ENCODE data around the gene TENM3. TPM values are rescaled to one million over a fixed set of nuclear protein-coding genes. Genes with fewer than 3 reads are reported as not detected.

TENM3 gene
- total RNA-seq, 4 donors from 2014 or later: 29.8 to 58.5 (median 35.9) TPM

DNA sequence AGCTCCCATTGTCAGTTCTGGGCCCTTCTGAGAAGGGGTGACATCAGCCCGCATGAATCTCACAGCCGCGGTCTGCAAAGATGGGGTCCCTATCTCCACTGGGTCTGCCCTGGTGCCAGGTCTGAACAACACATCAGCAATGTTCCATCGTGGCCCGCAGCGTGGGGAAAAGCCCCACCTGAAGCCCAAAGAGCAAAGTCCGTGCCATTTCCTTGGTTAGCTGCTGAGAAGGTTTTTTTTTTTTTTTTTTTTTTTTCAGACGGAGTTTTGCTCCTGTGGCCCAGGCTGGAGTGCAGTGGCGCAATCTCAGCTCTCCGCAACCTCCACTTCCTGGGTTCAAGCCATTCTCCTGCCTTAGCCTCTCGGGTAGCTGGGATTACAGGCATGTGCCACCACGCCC lies 594.6 kb downstream of the TENM3 start:
- TF ChIP-seq, protein P1, sequence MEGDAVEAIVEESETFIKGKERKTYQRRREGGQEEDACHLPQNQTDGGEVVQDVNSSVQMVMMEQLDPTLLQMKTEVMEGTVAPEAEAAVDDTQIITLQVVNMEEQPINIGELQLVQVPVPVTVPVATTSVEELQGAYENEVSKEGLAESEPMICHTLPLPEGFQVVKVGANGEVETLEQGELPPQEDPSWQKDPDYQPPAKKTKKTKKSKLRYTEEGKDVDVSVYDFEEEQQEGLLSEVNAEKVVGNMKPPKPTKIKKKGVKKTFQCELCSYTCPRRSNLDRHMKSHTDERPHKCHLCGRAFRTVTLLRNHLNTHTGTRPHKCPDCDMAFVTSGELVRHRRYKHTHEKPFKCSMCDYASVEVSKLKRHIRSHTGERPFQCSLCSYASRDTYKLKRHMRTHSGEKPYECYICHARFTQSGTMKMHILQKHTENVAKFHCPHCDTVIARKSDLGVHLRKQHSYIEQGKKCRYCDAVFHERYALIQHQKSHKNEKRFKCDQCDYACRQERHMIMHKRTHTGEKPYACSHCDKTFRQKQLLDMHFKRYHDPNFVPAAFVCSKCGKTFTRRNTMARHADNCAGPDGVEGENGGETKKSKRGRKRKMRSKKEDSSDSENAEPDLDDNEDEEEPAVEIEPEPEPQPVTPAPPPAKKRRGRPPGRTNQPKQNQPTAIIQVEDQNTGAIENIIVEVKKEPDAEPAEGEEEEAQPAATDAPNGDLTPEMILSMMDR (IDR thresholded peaks at IDR 0.05; ENCODE audit: low read depth): no peak

DNA sequence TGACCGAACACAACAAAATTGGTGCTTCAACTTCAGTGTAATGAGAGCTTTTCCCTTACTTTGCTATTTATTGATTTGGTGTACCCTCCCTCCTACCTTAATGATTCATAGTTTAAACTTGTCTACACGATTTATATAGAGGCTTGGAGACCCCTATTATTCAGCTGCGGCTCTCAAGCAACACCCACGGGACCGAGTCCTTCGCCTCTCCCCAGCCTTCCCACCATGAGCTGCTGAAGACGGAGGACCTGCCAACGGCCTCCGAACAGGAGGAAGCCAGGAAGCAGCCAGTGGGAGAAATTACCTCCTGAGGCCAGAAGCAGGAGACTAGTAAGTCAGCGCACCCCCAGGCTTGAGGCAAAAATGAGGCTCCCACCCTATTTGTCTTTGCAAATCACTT lies 595.3 kb downstream of the TENM3 start:
- TF ChIP-seq, protein P1 (IDR thresholded peaks at IDR 0.05; ENCODE audit: low read depth): no peak

DNA sequence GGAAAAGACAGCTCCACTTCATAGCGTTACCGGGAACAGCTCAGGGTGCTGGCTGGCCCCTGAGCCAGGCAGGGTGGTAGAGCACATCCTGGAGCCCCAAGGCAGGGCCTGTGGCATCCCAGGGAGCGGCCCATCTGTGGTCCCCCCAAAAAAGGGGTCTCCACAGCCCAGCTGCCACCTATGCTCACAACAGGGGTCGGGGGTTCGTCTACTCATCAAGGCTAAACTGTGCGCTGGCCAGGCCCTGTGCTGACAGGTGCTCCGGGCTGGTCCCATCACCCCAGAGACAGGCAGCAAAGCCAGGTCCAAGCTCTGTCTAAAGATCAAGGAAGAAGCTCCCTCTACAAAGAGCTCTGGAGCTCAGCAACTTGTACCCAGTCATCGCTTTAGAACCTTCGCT lies 596.1 kb downstream of the TENM3 start:
- TF ChIP-seq, protein P1 (IDR thresholded peaks at IDR 0.05; ENCODE audit: low read depth): no peak

DNA sequence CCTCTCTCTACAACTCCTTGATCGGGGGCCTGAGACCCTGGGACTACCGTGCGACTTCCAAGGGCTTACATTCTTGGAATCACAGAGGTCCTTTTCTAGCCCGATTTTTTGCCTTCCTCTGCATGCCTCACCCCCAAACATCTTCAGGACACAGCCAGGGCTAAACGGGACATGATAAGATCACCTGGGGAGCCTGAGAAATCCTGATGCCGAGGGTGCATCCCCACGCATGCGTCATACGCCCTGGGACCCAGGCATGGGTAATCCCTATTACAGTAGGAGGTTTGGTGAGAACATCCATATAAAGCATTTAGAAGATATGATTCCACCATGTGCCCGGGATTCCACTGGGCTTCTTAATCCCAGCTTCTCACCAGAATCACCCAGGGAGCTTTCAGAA lies 596.9 kb downstream of the TENM3 start:
- TF ChIP-seq, protein P1 (IDR thresholded peaks at IDR 0.05; ENCODE audit: low read depth): no peak

DNA sequence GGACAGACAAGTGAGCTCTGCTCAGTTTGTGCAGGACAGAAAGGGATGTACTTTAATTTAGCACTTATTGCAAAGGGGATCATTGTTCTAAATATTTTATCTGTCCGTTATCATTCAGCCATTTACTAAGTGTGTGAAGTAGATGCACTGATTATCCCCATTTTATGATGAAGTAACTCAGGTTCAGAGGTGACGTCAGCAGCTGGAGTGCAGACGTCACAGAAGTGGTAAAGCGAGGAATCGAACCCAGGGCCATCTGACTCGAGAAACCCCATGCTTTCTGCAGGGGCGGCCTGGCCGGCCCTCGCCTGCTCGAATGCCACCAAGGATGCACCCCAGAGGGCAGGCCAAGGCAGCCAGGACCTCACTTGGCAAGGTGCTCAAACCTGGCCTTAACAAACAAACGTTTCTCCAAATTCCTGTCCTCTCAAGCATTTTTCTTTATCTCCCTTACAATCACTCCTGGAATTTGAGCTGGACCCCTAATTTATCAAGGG lies 599.0 kb downstream of the TENM3 start:
- TF ChIP-seq, protein P1 (IDR thresholded peaks at IDR 0.05; ENCODE audit: low read depth): no peak

DNA sequence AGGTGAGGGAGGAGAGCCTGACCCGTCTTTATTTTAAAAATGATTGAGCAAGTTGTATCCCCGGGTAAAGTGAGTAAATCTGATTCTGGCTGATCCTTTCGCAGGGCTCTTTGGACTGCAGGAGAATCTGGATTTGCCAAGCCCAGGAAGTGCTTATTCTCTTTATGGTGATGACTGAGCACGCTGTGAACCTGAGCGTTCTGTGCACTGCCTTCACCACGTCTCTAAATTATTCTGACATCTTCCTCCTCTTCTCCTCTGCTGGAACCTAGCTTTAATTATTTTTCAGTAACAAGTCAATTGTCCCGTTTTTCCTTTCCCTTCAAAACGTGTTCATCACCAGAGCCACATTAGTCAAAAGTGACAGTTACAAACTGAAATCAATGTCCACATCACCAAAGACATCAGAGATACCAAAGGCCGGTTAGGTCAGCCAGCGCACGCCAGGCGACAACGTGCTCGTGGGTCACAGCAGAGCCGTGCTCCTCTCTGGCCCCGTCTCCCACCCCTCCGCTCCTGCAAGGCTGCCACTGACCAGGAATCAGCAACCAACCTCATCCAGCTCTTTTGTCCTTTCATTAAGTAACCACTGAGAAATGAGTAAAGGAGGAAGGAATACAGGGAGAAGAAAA lies 599.7 kb downstream of the TENM3 start:
- TF ChIP-seq, protein P1 (IDR thresholded peaks at IDR 0.05; ENCODE audit: low read depth): no peak

DNA sequence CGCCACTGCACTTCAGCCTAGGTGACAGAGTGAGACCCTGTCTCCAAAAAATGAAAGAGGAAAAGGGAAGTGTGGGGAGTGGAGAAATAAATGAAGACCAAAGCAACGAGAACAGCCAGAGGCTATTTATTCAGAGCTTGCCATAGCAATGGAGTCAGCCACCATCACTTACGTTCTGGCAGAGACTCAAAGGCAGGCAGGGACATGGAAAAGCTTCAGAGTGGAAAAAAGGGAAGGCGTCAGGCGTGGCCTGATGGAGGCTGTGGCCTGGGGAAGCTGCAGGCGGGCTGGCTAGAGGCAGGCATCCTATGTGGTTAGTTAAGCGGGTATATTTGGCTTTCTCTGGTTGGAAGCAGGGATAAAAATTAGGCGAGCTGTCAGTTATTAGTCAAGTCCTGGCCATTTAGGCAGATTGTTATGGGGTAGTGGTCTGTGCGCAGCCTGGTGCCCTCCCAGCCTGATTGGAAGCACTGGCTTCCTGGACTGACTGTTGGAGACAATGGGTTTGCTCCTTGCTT lies 600.7 kb downstream of the TENM3 start:
- TF ChIP-seq, protein P1 (IDR thresholded peaks at IDR 0.05; ENCODE audit: low read depth): no peak
